ENCODE data around the gene SLC35E3. TPM values are rescaled to one million over a fixed set of nuclear protein-coding genes. Genes with fewer than 3 reads are reported as not detected.

The SLC35E3 gene
- total RNA-seq, 3 donors from 2014 or later, result 3.5 to 5.2 (median 4.5) TPM

GRCh38 chr12:68761442-68761812 is 15.5 kb downstream of the SLC35E3 start:
- H3K4me3 Mint-ChIP-seq, result no peak overlapping the region
- ATAC-seq, result no peak

DNA sequence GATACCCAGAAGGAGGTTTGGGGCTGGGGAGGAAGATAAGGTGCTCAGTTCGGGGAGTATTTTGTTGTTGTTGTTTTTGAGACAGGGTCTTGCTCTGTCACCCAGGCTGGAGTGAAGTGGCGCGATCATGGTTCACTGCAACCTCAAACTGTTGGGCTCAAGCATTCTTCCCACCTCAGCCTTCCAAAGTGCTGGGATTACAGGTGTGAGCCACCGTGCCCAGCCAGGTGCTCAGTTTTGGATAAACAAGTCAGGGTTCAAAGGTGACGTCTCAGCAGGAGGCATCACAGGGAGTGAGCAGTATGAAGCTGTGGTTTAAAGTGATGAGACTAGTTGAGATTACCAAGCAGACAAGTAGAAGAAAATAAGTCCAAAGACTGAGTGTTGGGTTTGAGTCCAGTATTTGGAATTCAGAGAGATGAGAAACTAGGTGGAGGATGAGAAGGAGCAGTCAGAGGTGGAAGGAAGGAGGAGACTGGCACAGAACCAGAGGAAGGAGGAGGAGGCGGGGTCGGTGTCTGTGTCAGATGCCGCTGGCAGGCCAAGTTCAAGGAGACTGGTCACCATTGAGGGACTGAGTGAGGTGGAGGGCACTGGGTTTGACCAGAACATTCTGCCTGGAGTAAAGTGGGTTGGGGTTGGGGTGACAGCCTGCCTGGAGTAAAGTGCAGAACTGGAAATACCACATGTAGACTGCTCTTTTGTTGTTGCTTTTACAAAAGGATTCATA is 16.1 kb downstream of the SLC35E3 start:
- no peak overlapping the region for H3K4me3 Mint-ChIP-seq
- no peaks in the 10 kb centered on the region for H3K27me3 Mint-ChIP-seq (ENCODE audit: low read depth)
- no peaks in the 10 kb centered on the region for H3K9me3 Mint-ChIP-seq
- H3K36me3 Mint-ChIP-seq (ENCODE audit: insufficient read depth), result peaks cover 29% of the 10 kb centered on the region
- no peak for ATAC-seq
- no peak for DNase-seq
- H3K4me1 Mint-ChIP-seq (ENCODE audit: low read depth), result no peaks in the 10 kb centered on the region

More at GRCh38 chr12:68761442-68761812, 15.5 kb downstream of the SLC35E3 start:
- DNase-seq, result no peak
- H3K36me3 Mint-ChIP-seq (ENCODE audit: insufficient read depth), result peaks cover 31% of the 10 kb centered on the region
- H3K4me1 Mint-ChIP-seq (ENCODE audit: low read depth), result no peaks in the 10 kb centered on the region
- H3K9me3 Mint-ChIP-seq, result no peaks in the 10 kb centered on the region
- no peaks in the 10 kb centered on the region for H3K27me3 Mint-ChIP-seq (ENCODE audit: low read depth)

- H3K9me3 Mint-ChIP-seq, result no peaks in the 10 kb centered on the region
- no peak for ATAC-seq
- DNase-seq, result no peak
- H3K27me3 Mint-ChIP-seq (ENCODE audit: low read depth), result no peaks in the 10 kb centered on the region
- no peaks in the 10 kb centered on the region for H3K4me1 Mint-ChIP-seq (ENCODE audit: low read depth)
- H3K4me3 Mint-ChIP-seq, result no peak overlapping the region
- peaks cover 27% of the 10 kb centered on the region for H3K36me3 Mint-ChIP-seq (ENCODE audit: insufficient read depth)
Measured at GRCh38 chr12:68762691-68763090, 16.7 kb downstream of the SLC35E3 start.

- H3K36me3 Mint-ChIP-seq (ENCODE audit: insufficient read depth), result peaks cover 15% of the 10 kb centered on the region
- no peak for ATAC-seq
- no peaks in the 10 kb centered on the region for H3K4me1 Mint-ChIP-seq (ENCODE audit: low read depth)
- DNase-seq, result no peak
- H3K27me3 Mint-ChIP-seq (ENCODE audit: low read depth), result no peaks in the 10 kb centered on the region
- H3K9me3 Mint-ChIP-seq, result no peaks in the 10 kb centered on the region
- H3K4me3 Mint-ChIP-seq, result no peak overlapping the region
Measured at GRCh38 chr12:68765696-68766095, 19.7 kb downstream of the SLC35E3 start.

GRCh38 chr12:68766646-68767045 is 20.7 kb downstream of the SLC35E3 start:
- no peaks in the 10 kb centered on the region for H3K9me3 Mint-ChIP-seq
- DNase-seq, result no peak
- no peak for ATAC-seq
- H3K4me3 Mint-ChIP-seq, result no peak overlapping the region
- H3K27me3 Mint-ChIP-seq (ENCODE audit: low read depth), result no peaks in the 10 kb centered on the region
- H3K36me3 Mint-ChIP-seq (ENCODE audit: insufficient read depth), result peaks cover 10% of the 10 kb centered on the region
- H3K4me1 Mint-ChIP-seq (ENCODE audit: low read depth), result no peaks in the 10 kb centered on the region

DNA sequence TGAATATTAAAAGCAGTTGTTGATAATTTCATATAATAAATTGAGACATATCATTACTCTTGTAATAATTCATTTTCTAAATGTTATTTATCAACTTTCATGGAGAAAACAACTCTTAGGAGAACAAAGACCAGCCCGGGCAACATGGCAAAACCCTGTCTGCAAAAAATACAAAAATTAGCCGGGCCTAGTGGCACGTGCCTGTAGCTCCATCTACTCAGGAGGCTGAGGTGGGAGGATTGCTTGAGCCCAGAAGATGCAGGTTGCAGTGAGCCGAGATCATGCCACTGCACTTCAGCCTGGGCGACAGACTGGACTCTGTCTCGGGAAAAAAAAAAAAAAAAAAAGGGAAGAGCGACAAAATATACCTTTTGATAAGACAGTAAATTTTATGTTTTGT is 21.2 kb downstream of the SLC35E3 start:
- no peaks in the 10 kb centered on the region for H3K9me3 Mint-ChIP-seq
- ATAC-seq (no peak), DNase-seq (no peak)
- no peaks in the 10 kb centered on the region for H3K4me1 Mint-ChIP-seq (ENCODE audit: low read depth)
- H3K27me3 Mint-ChIP-seq (ENCODE audit: low read depth), result no peaks in the 10 kb centered on the region
- H3K36me3 Mint-ChIP-seq (ENCODE audit: insufficient read depth), result peaks cover 6% of the 10 kb centered on the region
- H3K4me3 Mint-ChIP-seq, result no peak overlapping the region

- ATAC-seq, result no peak
- Mint-ChIP-seq H3K4me1 (ENCODE audit: low read depth) (peaks cover 12% of the 10 kb centered on the region), H3K4me3 (no peak overlapping the region), H3K36me3 (ENCODE audit: insufficient read depth) (peaks cover 6% of the 10 kb centered on the region), H3K9me3 (no peaks in the 10 kb centered on the region), H3K27me3 (ENCODE audit: low read depth) (no peaks in the 10 kb centered on the region)
- no peak for DNase-seq
Measured at GRCh38 chr12:68768431-68768939, 22.5 kb downstream of the SLC35E3 start.

DNA sequence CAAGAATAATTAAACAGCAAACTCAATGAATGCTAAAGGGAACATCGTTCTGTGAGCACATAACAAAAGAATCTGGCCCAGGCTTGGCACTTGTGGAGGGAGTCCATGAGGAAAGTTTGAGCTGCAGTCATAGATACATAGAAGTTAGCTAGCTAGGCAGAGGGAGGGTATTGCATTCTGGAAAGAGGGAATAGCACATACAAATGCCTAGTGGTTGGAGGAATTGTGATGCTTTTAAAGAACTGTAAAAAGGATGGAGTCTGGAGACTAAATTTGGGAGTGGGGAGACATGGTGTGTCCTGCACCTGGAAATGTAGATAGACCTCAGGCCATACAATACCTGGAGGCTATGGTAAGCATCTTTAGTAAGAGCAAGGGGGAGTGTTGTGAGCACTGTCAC is 24.0 kb downstream of the SLC35E3 start:
- Mint-ChIP-seq H3K9me3 (no peaks in the 10 kb centered on the region), H3K4me1 (ENCODE audit: low read depth) (peaks cover 17% of the 10 kb centered on the region), H3K27me3 (ENCODE audit: low read depth) (no peaks in the 10 kb centered on the region), H3K36me3 (ENCODE audit: insufficient read depth) (no peaks in the 10 kb centered on the region), H3K4me3 (no peak overlapping the region)
- ATAC-seq (no peak), DNase-seq (no peak)

- no peak overlapping the region for H3K4me3 Mint-ChIP-seq
- no peaks in the 10 kb centered on the region for H3K9me3 Mint-ChIP-seq
- H3K27me3 Mint-ChIP-seq (ENCODE audit: low read depth), result no peaks in the 10 kb centered on the region
- ATAC-seq (no peak), DNase-seq (no peak)
- no peaks in the 10 kb centered on the region for H3K36me3 Mint-ChIP-seq (ENCODE audit: insufficient read depth)
- peaks cover 17% of the 10 kb centered on the region for H3K4me1 Mint-ChIP-seq (ENCODE audit: low read depth)
Measured at GRCh38 chr12:68771223-68771925, 25.4 kb downstream of the SLC35E3 start.

GRCh38 chr12:68772714-68773113 is 26.7 kb downstream of the SLC35E3 start:
- Mint-ChIP-seq H3K9me3 (no peaks in the 10 kb centered on the region), H3K36me3 (ENCODE audit: insufficient read depth) (no peaks in the 10 kb centered on the region), H3K27me3 (ENCODE audit: low read depth) (no peaks in the 10 kb centered on the region), H3K4me1 (ENCODE audit: low read depth) (peaks cover 17% of the 10 kb centered on the region), H3K4me3 (no peak overlapping the region)
- ATAC-seq (no peak), DNase-seq (no peak)

DNA sequence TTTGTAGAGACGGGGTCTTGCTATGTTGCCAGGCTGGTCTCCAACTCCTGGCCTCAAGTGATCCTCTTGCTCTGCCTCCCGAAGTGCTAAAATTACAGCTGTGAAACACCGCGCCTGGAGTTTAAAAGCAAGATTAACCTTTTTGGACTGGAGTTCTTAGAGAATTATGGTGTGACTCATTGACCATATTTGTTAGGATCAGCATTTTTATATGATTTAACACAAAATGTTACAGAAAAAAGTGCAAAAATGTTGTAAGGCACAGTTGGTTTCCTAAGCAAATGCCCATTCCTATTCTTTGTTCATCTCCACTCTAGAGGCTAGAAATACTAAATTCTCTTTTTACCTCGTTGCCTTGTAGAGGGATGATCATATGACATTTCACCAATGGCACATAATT is 27.6 kb downstream of the SLC35E3 start:
- DNase-seq, result no peak
- no peaks in the 10 kb centered on the region for H3K27me3 Mint-ChIP-seq (ENCODE audit: low read depth)
- no peaks in the 10 kb centered on the region for H3K36me3 Mint-ChIP-seq (ENCODE audit: insufficient read depth)
- no peak for ATAC-seq
- H3K9me3 Mint-ChIP-seq, result no peaks in the 10 kb centered on the region
- peaks cover 17% of the 10 kb centered on the region for H3K4me1 Mint-ChIP-seq (ENCODE audit: low read depth)
- H3K4me3 Mint-ChIP-seq, result no peak overlapping the region

DNA sequence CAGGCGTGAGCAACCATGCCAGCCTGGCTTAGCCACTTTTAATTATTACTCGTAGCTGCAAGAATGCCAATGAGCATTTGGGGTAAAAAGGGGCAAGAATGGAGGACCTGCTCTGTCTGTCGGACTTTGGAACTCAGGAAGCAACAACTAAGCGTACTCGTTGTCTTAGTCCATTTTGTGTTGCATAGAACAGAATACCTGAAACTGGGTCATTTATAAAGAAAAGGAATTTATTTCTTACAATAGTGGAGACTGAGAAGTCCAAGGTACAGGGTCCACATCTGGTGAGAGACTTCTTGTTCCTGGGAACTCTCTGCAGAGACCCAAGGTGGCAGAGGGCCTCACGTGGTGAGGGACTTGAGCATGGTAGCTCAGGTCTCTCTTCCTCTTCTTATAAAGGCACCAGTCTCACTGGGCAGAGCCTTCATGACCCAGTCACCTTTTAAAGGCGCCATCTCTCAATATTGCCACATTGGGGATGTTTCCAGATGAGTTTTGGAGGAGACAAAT is 29.2 kb downstream of the SLC35E3 start:
- Mint-ChIP-seq H3K36me3 (ENCODE audit: insufficient read depth) (no peaks in the 10 kb centered on the region), H3K9me3 (no peaks in the 10 kb centered on the region), H3K4me3 (no peak overlapping the region), H3K4me1 (ENCODE audit: low read depth) (peaks cover 17% of the 10 kb centered on the region), H3K27me3 (ENCODE audit: low read depth) (no peaks in the 10 kb centered on the region)
- no peak for ATAC-seq
- DNase-seq, result no peak

GRCh38 chr12:68776976-68777610 is 31.1 kb downstream of the SLC35E3 start:
- no peak for DNase-seq
- peaks cover 17% of the 10 kb centered on the region for H3K4me1 Mint-ChIP-seq (ENCODE audit: low read depth)
- no peaks in the 10 kb centered on the region for H3K27me3 Mint-ChIP-seq (ENCODE audit: low read depth)
- ATAC-seq, result no peak
- H3K9me3 Mint-ChIP-seq, result no peaks in the 10 kb centered on the region
- no peak overlapping the region for H3K4me3 Mint-ChIP-seq
- H3K36me3 Mint-ChIP-seq (ENCODE audit: insufficient read depth), result no peaks in the 10 kb centered on the region

GRCh38 chr12:68779280-68779679 is 33.3 kb downstream of the SLC35E3 start:
- H3K36me3 Mint-ChIP-seq (ENCODE audit: insufficient read depth), result no peaks in the 10 kb centered on the region
- H3K27me3 Mint-ChIP-seq (ENCODE audit: low read depth), result no peaks in the 10 kb centered on the region
- H3K4me3 Mint-ChIP-seq, result no peak overlapping the region
- no peaks in the 10 kb centered on the region for H3K4me1 Mint-ChIP-seq (ENCODE audit: low read depth)
- DNase-seq (no peak), ATAC-seq (no peak)
- H3K9me3 Mint-ChIP-seq, result no peaks in the 10 kb centered on the region
